Activated CD4-positive, alpha-beta memory T cell treated with anti-CD3 and anti-CD28 coated beads for 36 hours (primary cell): ENCODE data around the gene ZBTB4. TPM values are rescaled to one million over a fixed set of nuclear protein-coding genes. Genes with fewer than 3 reads are reported as not detected.

ENCODE experiments used
- CTCF ChIA-PET: fragments of 350-600 bp; sonication (Branson Sonifier 250); formaldehyde crosslinking; loops from one replicate; lab custom pipeline; 2021; ENCODE audit warnings: antibody characterized with exemption, inconsistent platforms; lab: Charles Lee
- POLR2A ChIA-PET: fragments of 350-600 bp; sonication (Branson Sonifier 250); formaldehyde crosslinking; loops from one replicate; lab custom pipeline; 2021; ENCODE audit warnings: antibody characterized with exemption; lab: Charles Lee
- DNase-seq: peaks from one replicate; pipeline ENCODE4 v3.0.0-alpha.2; 2020
- H3K27ac Mint-ChIP-seq: one replicate; pipeline ENCODE4 v1.8.0; 2021; ENCODE audit warnings: mixed read lengths
- H3K27me3 Mint-ChIP-seq: one replicate; pipeline ENCODE4 v1.8.0; 2021; ENCODE audit warnings: mixed read lengths
- H3K36me3 Mint-ChIP-seq: one replicate; pipeline ENCODE4 v1.8.0; 2021; ENCODE audit warnings: mixed read lengths
- H3K4me1 Mint-ChIP-seq: one replicate; pipeline ENCODE4 v1.8.0; 2021; ENCODE audit warnings: low read depth, mixed read lengths
- H3K4me3 Mint-ChIP-seq: one replicate; pipeline ENCODE4 v1.8.0; 2021; ENCODE audit warnings: mild to moderate bottlenecking, mixed read lengths
- H3K9me3 Mint-ChIP-seq: one replicate; pipeline ENCODE4 v1.8.0; 2021; ENCODE audit warnings: mixed read lengths
- intact Hi-C: fragments of 100-400 bp; cut with micrococcal nuclease; formaldehyde crosslinking; loops from one replicate; pipeline ENCODE4 v1.15.1; 2023
- total RNA-seq, 2 experiments: library from RNA; stranded (reverse); gene quantifications; one replicate each; pipeline ENCODE4 v1.2.3, GENCODE V29; 2021

ZBTB4 gene
- total RNA-seq, 2 experiments from 2014 or later = 16.5 to 16.7 TPM

DNA sequence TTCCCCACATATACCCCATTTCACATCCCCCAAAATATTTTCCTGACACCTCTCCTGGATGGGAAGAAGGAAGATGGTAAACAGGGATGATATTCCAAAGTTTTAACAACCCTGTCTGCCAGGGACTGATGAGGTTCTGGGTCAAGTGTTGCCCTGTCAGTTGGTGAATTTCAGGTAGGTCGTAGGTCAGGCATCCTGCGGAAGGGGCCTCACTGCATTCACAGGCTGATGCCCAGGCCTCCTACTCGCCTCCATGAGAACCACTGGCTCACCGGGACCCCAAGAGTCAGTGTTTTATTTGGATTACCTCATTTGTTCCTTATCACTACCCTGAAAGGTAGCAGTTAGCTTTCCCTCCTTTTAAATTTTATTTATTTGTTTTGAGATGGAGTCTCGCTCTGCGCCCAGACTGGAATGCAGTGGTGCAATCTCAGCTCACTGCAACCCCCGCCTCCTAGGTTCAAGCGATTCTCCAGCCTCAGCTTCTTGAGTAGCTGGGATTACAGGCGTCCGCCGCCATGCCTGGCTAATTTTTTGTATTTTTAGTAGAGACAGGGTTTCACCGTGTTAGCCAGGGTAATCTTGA lies 10.5 kb downstream of the ZBTB4 start:
- POLR2A ChIA-PET = no interaction called here
- Mint-ChIP-seq H3K36me3 (peaks cover 2% of the 10 kb centered on the region), H3K27ac (no peak overlapping the region), H3K27me3 (no peaks in the 10 kb centered on the region), H3K9me3 (no peaks in the 10 kb centered on the region), H3K4me1 (peaks cover 13% of the 10 kb centered on the region), H3K4me3 (no peak overlapping the region)
- DNase-seq = no peak
- intact Hi-C loops = no loop called here
- CTCF ChIA-PET = interaction anchor here (1.3 kb wide), 1 partner anchor 32 kb away, joined by 6 read pairs; no protein-coding TSS in a partner anchor

DNA sequence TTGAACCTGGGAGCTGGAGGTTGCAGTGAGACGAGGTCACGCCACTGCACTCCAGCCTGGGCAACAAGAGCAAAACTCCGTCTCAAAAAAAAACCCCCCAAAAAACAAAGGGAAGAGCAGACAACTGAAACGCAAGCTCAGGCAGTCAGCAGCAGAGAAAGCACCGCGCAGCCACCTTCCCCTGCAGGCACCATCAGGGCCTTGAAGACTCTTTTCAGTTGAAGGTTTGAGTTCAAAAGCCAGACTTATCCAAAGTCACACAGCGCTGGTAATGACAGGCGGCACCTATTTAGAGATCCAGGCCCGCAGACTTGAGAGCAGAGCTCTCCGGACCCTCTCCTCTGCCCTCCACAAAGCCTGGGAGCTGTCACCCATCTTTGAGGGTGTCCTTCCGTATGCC lies 11.1 kb downstream of the ZBTB4 start:
- H3K27me3 Mint-ChIP-seq = no peaks in the 10 kb centered on the region
- no peak for DNase-seq
- POLR2A ChIA-PET = no interaction called here
- CTCF ChIA-PET = interaction anchor here (1.3 kb wide), 1 partner anchor 31 kb away, joined by 6 read pairs; no protein-coding TSS in a partner anchor
- no peak overlapping the region for H3K27ac Mint-ChIP-seq
- no peak overlapping the region for H3K4me3 Mint-ChIP-seq
- intact Hi-C loops = no loop called here
- no peaks in the 10 kb centered on the region for H3K9me3 Mint-ChIP-seq
- H3K36me3 Mint-ChIP-seq = peaks cover 2% of the 10 kb centered on the region
- H3K4me1 Mint-ChIP-seq = peaks cover 10% of the 10 kb centered on the region

DNA sequence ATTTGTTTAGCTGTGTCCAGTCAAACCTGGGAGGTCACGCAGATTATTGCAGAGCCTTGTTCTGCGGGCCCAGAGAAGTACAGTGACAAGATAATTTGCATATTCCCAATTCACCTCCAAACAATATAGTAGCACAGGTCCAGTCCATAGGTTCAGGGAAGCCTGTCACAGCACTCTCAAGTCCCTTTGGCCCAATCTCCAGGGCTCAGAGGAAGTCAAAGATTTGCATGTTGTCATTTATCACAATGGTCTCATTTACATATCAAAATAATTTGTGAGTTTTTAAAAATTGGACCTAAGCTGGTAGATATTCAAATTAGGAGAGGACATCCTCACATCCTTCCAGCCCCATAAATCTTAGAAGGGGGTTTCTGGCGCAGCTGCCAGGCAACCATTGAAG lies 11.9 kb downstream of the ZBTB4 start:
- no peak for DNase-seq
- intact Hi-C loops = no loop called here
- peaks cover 2% of the 10 kb centered on the region for H3K36me3 Mint-ChIP-seq
- H3K27me3 Mint-ChIP-seq = no peaks in the 10 kb centered on the region
- no peaks in the 10 kb centered on the region for H3K9me3 Mint-ChIP-seq
- CTCF ChIA-PET = no interaction called here
- H3K4me3 Mint-ChIP-seq = no peak overlapping the region
- no peak overlapping the region for H3K27ac Mint-ChIP-seq
- POLR2A ChIA-PET = interaction anchor here (1.3 kb wide), 1 partner anchor 18 kb away, joined by 3 read pairs; no protein-coding TSS in a partner anchor
- peaks cover 10% of the 10 kb centered on the region for H3K4me1 Mint-ChIP-seq

DNA sequence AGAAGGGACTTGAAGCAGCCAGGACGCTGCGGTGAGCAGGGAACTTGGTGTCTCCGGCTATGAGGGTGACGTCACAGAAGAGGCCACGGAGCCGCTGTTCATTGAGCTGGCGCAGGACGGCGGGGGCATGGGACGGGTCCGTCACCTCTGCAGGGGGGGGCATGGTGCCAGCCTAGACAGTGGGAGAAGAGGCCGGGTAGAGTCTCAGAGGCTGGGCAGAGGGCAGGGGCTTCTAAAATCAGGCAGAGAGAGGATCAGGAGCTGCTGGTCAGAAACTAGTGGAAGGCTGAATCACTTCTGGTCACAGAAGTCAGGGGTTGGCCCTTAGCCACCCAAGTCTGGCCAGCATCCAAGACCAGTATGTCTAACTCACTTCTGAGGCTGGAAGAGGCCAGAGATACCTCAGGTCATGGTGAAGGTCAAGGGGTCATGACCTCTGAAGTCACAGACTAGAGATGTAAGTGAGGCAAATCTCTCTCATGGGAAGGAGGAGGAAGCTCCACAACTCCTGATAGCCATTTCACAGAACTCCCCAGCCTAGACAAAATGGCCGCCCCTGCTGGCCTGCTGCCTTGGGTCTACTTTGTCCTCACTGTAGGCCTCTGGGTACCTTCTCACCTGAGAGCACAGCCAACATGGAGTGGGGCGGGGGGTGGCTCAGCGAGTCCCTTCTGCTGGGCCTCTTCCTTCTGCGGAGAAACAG lies 12.6 kb downstream of the ZBTB4 start:
- peaks cover 2% of the 10 kb centered on the region for H3K36me3 Mint-ChIP-seq
- ChIA-PET CTCF (interaction anchor here (1.8 kb wide), 1 partner anchor 30 kb away, joined by 4 read pairs; no protein-coding TSS in a partner anchor), POLR2A (interaction anchor here (1.3 kb wide), 1 partner anchor 19 kb away, joined by 3 read pairs; no protein-coding TSS in a partner anchor)
- intact Hi-C loops = no loop called here
- no peak overlapping the region for H3K27ac Mint-ChIP-seq
- H3K4me3 Mint-ChIP-seq = no peak overlapping the region
- H3K27me3 Mint-ChIP-seq = no peaks in the 10 kb centered on the region
- no peak for DNase-seq
- H3K4me1 Mint-ChIP-seq = peaks cover 7% of the 10 kb centered on the region
- no peaks in the 10 kb centered on the region for H3K9me3 Mint-ChIP-seq

DNA sequence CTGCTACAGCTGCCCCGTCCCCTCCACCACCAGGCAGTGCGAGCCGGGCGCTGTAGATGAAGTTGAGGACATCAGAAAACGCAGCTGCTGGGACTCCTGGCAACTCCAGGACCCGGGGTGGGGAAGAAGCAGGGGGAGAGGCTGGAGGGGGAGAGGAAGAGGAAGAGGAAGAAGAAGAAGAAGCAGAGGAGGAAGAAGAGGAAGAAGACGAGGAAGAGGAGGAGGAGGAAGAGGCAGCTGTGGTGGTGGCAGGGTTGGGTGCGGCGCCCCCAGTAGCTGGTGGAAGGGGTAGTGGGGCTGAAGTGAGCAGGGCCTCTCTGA lies 13.2 kb downstream of the ZBTB4 start:
- no peak for DNase-seq

DNA sequence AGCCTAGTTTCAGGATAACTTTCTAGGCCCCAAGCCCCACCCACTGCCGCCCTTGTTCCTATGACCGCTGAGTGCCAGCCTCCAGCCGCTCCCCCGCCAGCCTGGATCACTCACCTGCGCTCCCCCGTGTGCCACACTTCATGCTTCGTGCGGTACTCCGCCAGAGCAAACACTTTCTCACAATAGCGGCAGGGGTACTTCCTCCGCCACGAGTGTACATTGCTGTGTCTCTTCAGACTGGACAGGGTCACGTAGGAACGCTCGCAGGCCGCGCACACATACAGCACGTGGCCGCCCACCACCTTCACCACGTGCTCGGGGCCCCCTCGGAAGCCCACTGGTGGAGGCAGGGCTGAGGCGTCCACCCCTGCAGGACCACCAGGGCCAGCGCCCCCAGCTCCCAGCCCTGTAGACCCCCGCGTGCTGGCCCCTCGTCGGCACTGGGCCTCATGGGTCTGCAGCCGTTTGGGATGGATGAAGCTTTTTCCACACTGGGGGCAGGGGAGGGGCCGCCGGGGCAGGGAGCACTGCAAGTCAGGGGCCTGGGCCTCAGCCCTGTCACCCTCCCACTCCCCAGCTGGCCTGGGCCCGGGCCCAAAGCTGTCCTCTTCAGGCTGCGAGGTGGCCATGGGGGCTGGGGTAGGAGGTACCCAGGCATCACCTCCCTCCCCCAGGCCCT lies 13.7 kb downstream of the ZBTB4 start:
- ChIA-PET CTCF (interaction anchor here (1.8 kb wide), 1 partner anchor 29 kb away, joined by 4 read pairs; no protein-coding TSS in a partner anchor), POLR2A (no interaction called here)
- DNase-seq = no peak
- Mint-ChIP-seq H3K4me1 (peaks cover 2% of the 10 kb centered on the region), H3K4me3 (no peak overlapping the region), H3K36me3 (peaks cover 2% of the 10 kb centered on the region), H3K27me3 (no peaks in the 10 kb centered on the region), H3K27ac (peak overlapping the region; percentile 23), H3K9me3 (no peaks in the 10 kb centered on the region)
- intact Hi-C loops = no loop called here

More for the DNA sequence above, 13.2 kb downstream of the ZBTB4 start:
- peaks cover 4% of the 10 kb centered on the region for H3K4me1 Mint-ChIP-seq
- no peak overlapping the region for H3K27ac Mint-ChIP-seq
- no peaks in the 10 kb centered on the region for H3K27me3 Mint-ChIP-seq
- intact Hi-C loops = no loop called here
- H3K36me3 Mint-ChIP-seq = peaks cover 2% of the 10 kb centered on the region
- no peak overlapping the region for H3K4me3 Mint-ChIP-seq
- CTCF ChIA-PET = interaction anchor here (1.8 kb wide), 1 partner anchor 29 kb away, joined by 4 read pairs; no protein-coding TSS in a partner anchor
- POLR2A ChIA-PET = interaction anchor here (1.3 kb wide), 1 partner anchor 19 kb away, joined by 3 read pairs; no protein-coding TSS in a partner anchor
- H3K9me3 Mint-ChIP-seq = no peaks in the 10 kb centered on the region

DNA sequence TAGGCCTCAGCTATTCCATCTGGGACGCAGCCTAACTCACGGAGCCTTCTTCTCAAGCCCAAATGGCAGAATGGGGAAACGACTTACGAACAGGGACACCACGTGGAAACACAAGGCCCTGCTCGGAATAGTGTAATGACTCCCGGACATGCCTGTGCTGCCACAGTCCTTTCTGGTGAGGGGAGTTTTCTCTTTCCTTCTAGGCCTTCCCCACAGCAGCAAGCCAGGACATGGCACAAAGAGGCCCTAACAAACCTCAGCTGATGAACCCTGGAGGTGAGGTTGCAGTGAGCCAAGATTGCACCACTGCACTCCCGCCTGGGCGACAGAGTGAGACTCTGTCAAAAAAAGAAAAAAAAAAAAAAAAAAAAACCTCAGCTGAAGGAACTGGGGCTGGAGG lies 15.3 kb downstream of the ZBTB4 start:
- no peak for DNase-seq
- Mint-ChIP-seq H3K27ac (no peak overlapping the region), H3K36me3 (peaks cover 2% of the 10 kb centered on the region), H3K27me3 (no peaks in the 10 kb centered on the region), H3K4me1 (peaks cover 2% of the 10 kb centered on the region), H3K4me3 (no peak overlapping the region), H3K9me3 (no peaks in the 10 kb centered on the region)
- ChIA-PET CTCF (no interaction called here), POLR2A (no interaction called here)
- intact Hi-C loops = no loop called here

DNA sequence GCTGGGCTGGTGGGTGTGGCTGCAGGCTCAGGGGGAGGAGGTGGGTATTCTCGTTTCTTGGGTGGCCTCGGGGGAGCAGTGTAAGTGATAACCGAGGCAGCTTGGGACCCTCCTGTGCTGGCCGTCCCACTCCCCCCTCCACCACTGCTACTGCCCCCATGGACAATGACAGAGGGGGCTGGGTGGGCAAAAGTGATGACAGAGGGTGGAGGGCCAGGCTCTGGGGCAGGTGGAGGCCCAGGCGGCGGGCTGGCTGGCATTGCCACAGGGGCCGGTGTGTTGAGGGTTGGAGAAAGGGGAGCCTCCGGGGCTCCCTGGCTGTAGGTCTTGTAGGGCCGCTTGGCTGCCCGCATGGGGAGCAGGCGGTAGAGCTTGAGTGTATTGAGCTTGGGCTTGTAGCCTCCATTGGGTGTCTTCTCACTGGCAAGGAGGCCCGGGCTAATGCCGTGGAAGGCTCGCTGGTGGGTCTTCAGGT lies 16.0 kb downstream of the ZBTB4 start:
- ChIA-PET CTCF (interaction anchor here (1.7 kb wide), 1 partner anchor 26 kb away, joined by 8 read pairs; no protein-coding TSS in a partner anchor), POLR2A (no interaction called here)
- peaks cover 2% of the 10 kb centered on the region for H3K36me3 Mint-ChIP-seq

DNA sequence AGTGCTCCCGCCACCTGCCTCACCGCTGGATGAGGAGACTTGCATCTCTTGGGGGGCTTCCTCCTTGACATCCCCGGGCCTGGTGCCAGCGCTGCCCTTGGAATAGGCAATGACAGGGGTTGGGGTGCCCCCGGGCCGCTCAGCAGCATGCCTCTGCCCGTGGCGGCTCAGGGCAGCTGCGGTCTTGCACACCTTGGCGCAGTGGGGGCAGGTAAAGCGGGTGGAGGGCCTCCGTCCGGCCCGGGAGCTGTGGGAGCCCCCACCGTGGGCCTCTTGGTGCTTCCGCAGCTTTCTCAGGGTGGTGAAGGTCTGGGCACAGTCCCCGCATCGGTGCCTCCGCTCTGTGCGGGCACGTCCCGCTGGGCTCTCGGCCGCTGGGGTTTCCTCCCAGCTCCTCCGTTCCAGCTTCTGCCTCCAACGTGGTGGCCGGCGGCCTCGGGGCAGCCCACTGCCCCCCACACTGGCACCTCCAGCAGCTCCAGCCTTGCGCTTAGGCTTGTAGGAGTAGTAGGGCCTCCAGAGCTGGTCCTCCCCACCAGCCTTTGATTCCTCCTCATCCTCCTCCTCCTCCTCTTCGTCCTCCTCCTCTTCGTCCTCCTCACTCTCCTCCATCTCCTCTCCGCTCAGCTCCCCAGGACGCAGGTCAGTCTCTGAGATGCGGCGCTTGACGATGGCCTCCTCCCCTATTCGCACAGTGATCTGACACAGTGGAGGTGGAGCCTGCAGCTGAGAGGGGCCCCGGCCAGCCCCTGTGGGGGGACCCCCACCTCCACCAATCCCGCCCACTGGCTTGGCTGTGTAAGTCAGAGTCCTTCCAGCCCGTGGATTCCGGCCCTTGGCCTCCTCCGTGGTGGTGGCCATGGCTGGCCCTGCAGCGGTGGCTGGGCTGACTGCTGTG lies 16.7 kb downstream of the ZBTB4 start:
- Mint-ChIP-seq H3K27me3 (no peaks in the 10 kb centered on the region), H3K36me3 (peaks cover 2% of the 10 kb centered on the region), H3K27ac (no peak overlapping the region), H3K4me1 (peaks cover 2% of the 10 kb centered on the region), H3K9me3 (no peaks in the 10 kb centered on the region), H3K4me3 (no peak overlapping the region)
- DNase-seq = no peak
- CTCF ChIA-PET = interaction anchor here (1.7 kb wide), 1 partner anchor 26 kb away, joined by 8 read pairs; no protein-coding TSS in a partner anchor
- intact Hi-C loops = no loop called here
- POLR2A ChIA-PET = no interaction called here

More for the DNA sequence above, 16.0 kb downstream of the ZBTB4 start:
- Mint-ChIP-seq H3K9me3 (no peaks in the 10 kb centered on the region), H3K27ac (no peak overlapping the region), H3K4me3 (no peak overlapping the region), H3K4me1 (peaks cover 2% of the 10 kb centered on the region), H3K27me3 (no peaks in the 10 kb centered on the region)
- intact Hi-C loops = no loop called here
- no peak for DNase-seq

DNA sequence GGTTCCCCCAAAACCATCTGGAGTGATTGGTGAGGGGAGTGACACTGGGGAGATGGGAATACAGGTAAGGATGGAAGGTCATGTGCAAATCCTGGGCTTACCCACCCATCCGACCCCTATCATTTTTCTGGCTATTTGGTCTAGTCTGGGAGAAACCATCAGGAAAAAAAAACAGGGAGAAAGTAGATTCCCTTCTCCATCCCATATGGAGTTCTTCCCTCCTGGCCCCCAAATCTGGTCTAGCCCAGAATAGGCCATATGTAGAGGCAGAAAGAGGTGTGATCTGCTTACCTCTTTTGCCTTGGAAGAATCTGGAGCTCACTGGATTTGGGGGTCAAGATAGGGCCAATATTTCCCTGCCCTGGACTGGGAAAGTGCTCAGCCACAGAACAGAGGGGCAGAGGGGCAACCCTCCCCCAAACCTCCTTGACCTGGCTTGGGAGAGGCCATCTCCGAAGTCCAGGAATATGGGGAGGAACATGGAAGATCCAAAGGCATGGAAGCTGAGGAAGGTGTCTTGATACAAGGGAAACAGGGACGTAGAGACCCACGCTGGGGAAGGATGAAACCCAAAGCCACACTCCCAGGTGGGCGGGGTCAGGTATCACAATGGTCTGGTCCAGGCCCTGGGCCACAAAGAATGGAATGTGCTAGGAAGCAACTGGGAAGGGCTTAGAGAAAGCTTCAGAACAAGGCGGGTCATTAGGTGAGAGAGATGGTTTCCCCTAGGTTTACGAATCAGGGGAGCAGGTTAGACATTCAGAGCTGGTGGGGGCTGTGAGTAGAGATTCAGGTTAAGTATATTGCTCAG lies 18.4 kb downstream of the ZBTB4 start:
- no peak overlapping the region for H3K27ac Mint-ChIP-seq
- H3K36me3 Mint-ChIP-seq = peaks cover 2% of the 10 kb centered on the region
- no peak overlapping the region for H3K4me3 Mint-ChIP-seq
- intact Hi-C loops = no loop called here
- ChIA-PET POLR2A (interaction anchor here (1.0 kb wide), 1 partner anchor 23 kb away, joined by 5 read pairs; the partner anchor contains the start of gene POLR2A), CTCF (no interaction called here)
- no peak for DNase-seq
- H3K27me3 Mint-ChIP-seq = no peaks in the 10 kb centered on the region
- H3K9me3 Mint-ChIP-seq = no peaks in the 10 kb centered on the region
- peaks cover 6% of the 10 kb centered on the region for H3K4me1 Mint-ChIP-seq
